Testis (tissue), 3 donors: ENCODE measurements around the gene NNMT. TPM values are rescaled to one million over a fixed set of nuclear protein-coding genes. Genes with fewer than 3 reads are reported as not detected.

Experiments
- DNase-seq: peaks from one replicate; pipeline ENCODE4 v3.0.0-alpha.2; 2019
- H3K27ac ChIP-seq, 2 donors: fragments of 200-600 bp; sonication (generic); one replicate each; pipeline ENCODE4 v1.5.1; 2019
- H3K27me3 ChIP-seq: fragments of 200-600 bp; sonication (generic); one replicate; pipeline ENCODE4 v1.5.1; 2019
- H3K36me3 ChIP-seq: fragments of 200-600 bp; sonication (generic); one replicate; pipeline ENCODE4 v1.5.1; 2017; ENCODE audit warnings: low read depth; ENCODE audit errors: missing control alignments
- H3K4me1 ChIP-seq: fragments of 200-600 bp; sonication (generic); one replicate; pipeline ENCODE4 v1.5.1; 2019
- H3K4me3 ChIP-seq, 2 donors: fragments of 200-600 bp; sonication (generic); one replicate each; pipeline ENCODE4 v1.5.1; 2017 to 2019
- H3K9me3 ChIP-seq: fragments of 200-600 bp; sonication (generic); one replicate; pipeline ENCODE4 v1.5.1; 2017
- CTCF ChIP-seq, 3 experiments: fragments of 450-650 bp in 2 of 3; fragments of 200-600 bp in 1 of 3; sonication (generic) in 1 of 3; IDR thresholded peaks; one replicate each; pipeline ENCODE4 v1.5.1; 2016 to 2019; ENCODE audit warnings: antibody characterized with exemption in 3 of 3, mild to moderate bottlenecking in 2 of 3, moderate library complexity in 1 of 3
- POLR2A ChIP-seq: fragments of 450-650 bp; IDR thresholded peaks from one replicate; pipeline ENCODE4 v1.6.1; 2017; ENCODE audit warnings: antibody characterized with exemption, mild to moderate bottlenecking, moderate library complexity
- WGBS, 2 donors: methylation state at CpG; one replicate each; pipeline ENCODE4 v1.1.5; 2018; 5-methylcytosine and 5-hydroxymethylcytosine counted together
- intact Hi-C: fragments of 100-400 bp; cut with DNase I; formaldehyde crosslinking; loops from one replicate; pipeline ENCODE4 v1.15.1; 2023; ENCODE audit warnings: low total_unique reads
- polyA plus RNA-seq: library from polyadenylated mRNA; stranded (reverse); fragments of 350-450 nt; fragmentation: Illumina TruSeq; extraction: RNeasy Lipid Tissue Mini Kit (QIAGEN cat#74804); gene quantifications from one replicate; pipeline ENCODE4 v1.2.3, GENCODE V29; 2014; ENCODE audit warnings: low read depth, low replicate concordance; ENCODE audit not compliant: insufficient read depth
- total RNA-seq, 2 donors: library from RNA; depleted of rRNA; stranded (reverse); fragments of >200 nt; gene quantifications; one replicate each; pipeline ENCODE4 v1.2.3, GENCODE V29; 2016

NNMT gene
- total and polyA plus RNA-seq, 3 donors from 2014 or later, result 10.6 to 38.8 (median 28.7) TPM

- H3K36me3 ChIP-seq, result no peaks in the 10 kb centered on the region
- intact Hi-C loops, result no loop called here
- WGBS, 2 donors, result 54 to 83% methylated on average over 9 of the region's 9 CpGs
- no peaks in the 10 kb centered on the region for H3K27me3 ChIP-seq
- peaks cover 17% of the 10 kb centered on the region for H3K4me1 ChIP-seq
- TF ChIP-seq CTCF (IDR thresholded peaks at IDR 0.05), result no peak
- TF ChIP-seq POLR2A, result no peak
- no peak for DNase-seq
- H3K4me3 ChIP-seq, result no peak overlapping the region
- peak overlapping the region in 1 of 2 donors; percentile 75 for H3K27ac ChIP-seq
- no peaks in the 10 kb centered on the region for H3K9me3 ChIP-seq
These were observed 44.3 kb upstream of the NNMT start for GRCh38 chr11:114251815-114252337.

- 76 to 78% methylated on average over 9 of the region's 9 CpGs for WGBS, 2 donors
- TF ChIP-seq CTCF (IDR thresholded peaks at IDR 0.05), result no peak
- TF ChIP-seq POLR2A, result no peak
- DNase-seq, result no peak
- Histone ChIP-seq H3K4me1 (peaks cover 26% of the 10 kb centered on the region), H3K27ac (peak overlapping the region in 1 of 2 donors; percentile 6), H3K9me3 (no peaks in the 10 kb centered on the region), H3K36me3 (no peaks in the 10 kb centered on the region), H3K4me3 (no peak overlapping the region), H3K27me3 (no peaks in the 10 kb centered on the region)
- intact Hi-C loops, result no loop called here
These were observed 43.4 kb upstream of the NNMT start for GRCh38 chr11:114252767-114253166.

- Histone ChIP-seq H3K9me3 (no peaks in the 10 kb centered on the region), H3K4me3 (no peak overlapping the region), H3K27ac (peak overlapping the region in 1 of 2 donors; percentile 6), H3K27me3 (no peaks in the 10 kb centered on the region), H3K36me3 (no peaks in the 10 kb centered on the region), H3K4me1 (peaks cover 35% of the 10 kb centered on the region)
- 67 to 75% methylated on average over 2 of the region's 2 CpGs for WGBS, 2 donors
- no peak for TF ChIP-seq CTCF (IDR thresholded peaks at IDR 0.05)
- no peak for TF ChIP-seq POLR2A
- intact Hi-C loops, result no loop called here
- DNase-seq, result no peak
These were observed 42.4 kb upstream of the NNMT start for GRCh38 chr11:114253771-114254170.

GRCh38 chr11:114254571-114255146 lies 41.5 kb upstream of the NNMT start:
- H3K4me1 ChIP-seq, result peaks cover 36% of the 10 kb centered on the region
- WGBS, 2 donors, result 93 to 96% methylated on average over 14 of the region's 14 CpGs
- intact Hi-C loops, result loop anchor here (5.0 kb wide), 1 partner anchor 217 kb away; no protein-coding TSS in a partner anchor

More at GRCh38 chr11:114254571-114255146, 41.5 kb upstream of the NNMT start:
- Histone ChIP-seq H3K27me3 (no peaks in the 10 kb centered on the region), H3K27ac (no peak overlapping the region), H3K36me3 (no peaks in the 10 kb centered on the region), H3K4me3 (no peak overlapping the region), H3K9me3 (no peaks in the 10 kb centered on the region)
- no peak for DNase-seq
- TF ChIP-seq POLR2A (no peak), CTCF (IDR thresholded peaks at IDR 0.05) (no peak)
